KOPT-K1 (cell line): ENCODE results near the gene DEFB108B.
"Not testable (repeated sequence)": the region's sequence is repeated elsewhere in the genome, so short reads cannot be mapped to it uniquely, and the experiment has no call there.

Source experiments
- H3K27ac ChIP-seq: fragments of 200-600 bp; sonication (generic); 2 replicates; pipeline ENCODE4 v1.5.1; 2016; ENCODE audit warnings: antibody characterized with exemption, mild to moderate bottlenecking, low read depth, low read length; ENCODE audit not compliant: poor library complexity, severe bottlenecking
- H3K36me3 ChIP-seq: fragments of 200-600 bp; sonication (generic); 2 replicates; pipeline ENCODE4 v1.5.1; 2017; ENCODE audit warnings: antibody characterized with exemption, mild to moderate bottlenecking, low read length, moderate library complexity; ENCODE audit not compliant: insufficient read depth
- H3K9me3 ChIP-seq: fragments of 200-600 bp; sonication (generic); 2 replicates; pipeline ENCODE4 v1.5.1; 2017; ENCODE audit warnings: antibody characterized with exemption, low read length, mild to moderate bottlenecking; ENCODE audit not compliant: insufficient read depth, poor library complexity, severe bottlenecking

DEFB108B gene

DNA sequence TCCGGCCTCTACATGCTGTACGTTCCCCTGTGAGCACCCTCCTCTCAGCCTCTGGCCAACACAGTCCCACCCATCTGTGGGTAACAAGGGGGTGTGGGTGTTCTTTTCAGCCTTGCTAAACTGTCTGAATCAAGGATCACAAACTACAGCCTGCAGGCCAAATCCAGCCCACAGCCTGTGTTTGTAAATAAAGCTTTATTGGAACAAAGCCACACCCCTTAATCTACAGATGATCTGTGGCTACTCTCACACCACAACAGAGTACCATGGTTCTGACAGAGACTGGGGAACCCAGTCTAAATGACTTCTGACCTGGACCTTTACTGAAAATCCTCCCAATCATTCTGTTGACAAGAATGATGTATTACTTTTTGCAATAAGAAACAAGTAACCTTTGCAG is 32.0 kb upstream of the DEFB108B start:
- not testable (repeated sequence) for H3K36me3 ChIP-seq, H3K27ac ChIP-seq, H3K9me3 ChIP-seq

DNA sequence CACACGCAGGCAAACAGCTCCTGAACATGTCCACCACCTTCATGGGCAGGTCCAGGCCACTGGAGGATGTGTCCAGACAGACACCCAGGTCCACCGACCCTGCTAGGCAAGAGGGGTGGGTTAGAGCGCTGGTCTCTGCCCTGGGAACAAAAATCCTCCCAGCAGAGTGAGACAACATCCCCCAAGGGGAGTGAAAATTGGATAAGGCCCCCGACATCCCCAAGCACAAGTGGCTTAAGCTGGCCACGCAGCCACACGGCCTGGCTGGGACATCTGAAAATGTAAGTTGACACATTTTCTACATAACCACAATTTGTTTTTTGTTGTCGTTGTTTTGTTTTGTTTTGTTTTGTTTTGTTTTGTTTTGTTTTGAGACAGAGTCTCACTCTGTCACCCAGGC is 30.1 kb upstream of the DEFB108B start:
- not testable (repeated sequence) for H3K9me3 ChIP-seq, H3K36me3 ChIP-seq, H3K27ac ChIP-seq

DNA sequence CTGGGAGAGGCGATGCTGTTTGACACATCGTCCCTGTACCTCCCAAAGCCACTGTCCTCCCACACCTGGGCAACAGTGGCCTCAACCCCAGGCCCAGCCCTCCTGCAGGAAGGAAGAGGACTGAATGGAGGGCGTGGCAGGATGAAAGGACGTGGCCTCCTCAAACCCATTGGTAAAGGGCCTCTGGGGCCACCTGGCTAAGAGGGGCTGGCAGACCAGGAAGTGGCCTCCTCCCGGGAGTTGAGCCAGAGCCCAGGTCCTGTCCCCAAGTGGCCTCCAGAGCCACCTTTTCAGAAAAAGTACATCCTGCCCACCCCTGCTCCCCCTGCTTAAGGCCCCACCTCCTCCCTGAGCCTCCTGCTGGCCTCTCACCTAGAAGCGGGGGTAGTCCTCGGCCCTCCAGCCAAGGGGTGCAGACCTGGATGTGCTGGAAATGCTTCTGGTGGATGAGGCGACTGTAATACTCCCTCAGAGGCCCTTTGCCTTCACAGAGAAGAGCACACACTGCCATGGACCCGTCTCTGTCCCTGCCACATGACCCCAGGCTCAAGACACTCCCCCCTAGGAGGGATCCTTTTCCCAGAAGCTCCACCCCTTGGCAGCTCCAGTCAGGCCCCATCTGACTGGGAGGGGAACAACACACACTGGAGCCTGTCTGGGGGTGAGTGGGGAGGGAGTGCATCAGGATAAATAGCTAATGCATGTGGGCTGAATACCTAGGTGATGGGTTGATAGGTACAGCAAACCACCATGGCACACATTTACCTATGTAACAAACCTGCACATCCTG is 28.6 kb upstream of the DEFB108B start:
- not testable (repeated sequence) for H3K36me3 ChIP-seq, H3K27ac ChIP-seq, H3K9me3 ChIP-seq

DNA sequence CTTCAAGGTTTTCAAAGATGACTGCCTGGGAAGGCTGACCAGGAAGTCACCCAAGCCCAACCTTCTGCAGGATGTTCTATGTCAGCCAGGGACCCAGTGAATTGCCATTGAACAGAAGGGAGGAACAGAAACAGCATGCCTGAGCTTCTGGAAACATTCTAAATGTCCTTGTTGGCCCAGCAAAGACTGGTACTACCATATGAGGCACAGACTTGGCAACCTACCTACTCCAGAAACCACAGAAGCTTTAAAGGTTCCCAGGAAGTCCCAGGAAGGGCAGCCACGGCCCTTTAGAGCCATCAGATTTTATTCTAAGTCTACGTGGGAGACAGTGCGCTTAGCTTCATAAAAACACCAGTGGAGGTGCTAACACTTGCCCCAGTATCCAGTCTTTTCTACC is 20.5 kb upstream of the DEFB108B start:
- not testable (repeated sequence) for H3K9me3 ChIP-seq, H3K27ac ChIP-seq, H3K36me3 ChIP-seq

DNA sequence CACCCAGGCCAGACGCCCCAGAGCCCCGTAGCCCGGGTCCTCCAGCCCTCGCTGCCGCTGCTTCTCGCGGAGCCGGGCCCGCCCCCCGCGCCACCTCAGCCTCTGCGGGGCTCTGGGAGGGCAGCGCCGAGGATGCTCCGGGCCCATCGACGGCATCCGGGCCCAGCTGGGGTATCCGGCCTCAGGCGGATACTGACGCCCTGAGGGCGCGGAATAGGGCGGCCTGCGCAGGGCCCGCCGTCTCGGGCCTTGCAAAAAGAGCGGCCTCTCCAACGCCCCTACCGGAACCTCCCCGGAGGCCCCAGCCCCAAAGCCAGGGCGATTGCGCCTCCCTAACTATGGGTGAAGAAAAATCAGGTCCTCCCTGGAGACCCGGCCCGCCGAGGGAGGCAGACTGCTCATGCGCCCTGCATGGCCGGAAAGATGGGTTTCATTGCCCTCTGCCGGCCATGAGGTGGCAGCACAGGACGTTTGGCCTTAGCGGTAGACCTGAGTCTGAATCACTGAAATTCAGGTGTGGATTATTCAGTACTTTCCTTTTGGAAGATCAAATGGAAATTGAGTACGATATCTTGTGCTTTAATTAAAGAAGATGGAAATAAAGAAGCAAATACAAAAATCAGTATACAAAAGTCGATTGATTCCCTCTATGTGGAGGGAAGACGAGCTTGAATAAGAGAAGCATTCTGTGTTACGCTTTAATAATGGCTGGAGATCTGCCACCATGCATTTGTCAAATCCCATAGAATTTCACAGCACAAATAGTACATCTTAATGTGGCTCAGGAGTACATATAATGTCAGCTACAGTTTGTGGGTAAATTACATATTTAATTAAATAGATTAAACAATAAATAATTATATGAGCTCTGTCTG is 19.3 kb upstream of the DEFB108B start:
- H3K9me3 ChIP-seq, H3K36me3 ChIP-seq: not testable (repeated sequence)
- H3K27ac ChIP-seq: peak overlapping the region; percentile 48

DNA sequence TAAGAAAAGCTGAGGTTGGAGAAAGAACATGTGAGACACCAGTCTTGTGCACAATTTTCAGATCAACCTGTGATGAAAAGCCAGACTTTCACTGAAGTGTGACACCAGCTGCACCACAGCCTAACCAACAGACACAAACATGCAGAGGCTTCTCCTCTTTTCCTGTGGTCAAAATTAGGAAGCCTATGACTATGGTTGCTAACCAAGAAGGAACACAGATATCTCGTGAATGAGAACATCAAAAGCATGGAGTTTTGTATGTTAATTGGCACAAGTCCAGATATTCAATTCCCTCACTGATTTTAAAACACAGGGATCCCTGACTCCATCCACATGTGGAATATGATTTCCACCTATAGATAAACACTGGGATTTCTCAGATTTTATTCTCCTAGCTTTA is 11.5 kb upstream of the DEFB108B start:
- H3K36me3 ChIP-seq, H3K9me3 ChIP-seq, H3K27ac ChIP-seq: not testable (repeated sequence)

DNA sequence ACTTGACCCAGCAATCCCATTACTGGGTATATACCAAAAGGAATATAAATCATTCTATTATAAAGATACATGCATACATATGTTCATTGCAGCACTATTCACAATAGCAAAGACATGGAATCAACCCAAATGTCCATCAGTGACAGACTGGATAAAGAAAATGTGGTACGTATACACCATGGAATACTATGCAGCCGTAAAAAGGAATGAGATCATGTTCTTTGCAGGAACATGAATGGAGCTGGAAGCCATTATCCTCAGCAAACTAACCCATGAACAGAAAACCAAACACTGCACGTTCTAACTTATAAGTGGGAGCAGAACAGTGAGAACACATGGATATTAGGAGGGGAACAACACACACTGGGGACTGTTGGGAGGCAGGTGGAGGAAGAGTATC is 3.8 kb upstream of the DEFB108B start:
- H3K27ac ChIP-seq, H3K36me3 ChIP-seq, H3K9me3 ChIP-seq: not testable (repeated sequence)

DNA sequence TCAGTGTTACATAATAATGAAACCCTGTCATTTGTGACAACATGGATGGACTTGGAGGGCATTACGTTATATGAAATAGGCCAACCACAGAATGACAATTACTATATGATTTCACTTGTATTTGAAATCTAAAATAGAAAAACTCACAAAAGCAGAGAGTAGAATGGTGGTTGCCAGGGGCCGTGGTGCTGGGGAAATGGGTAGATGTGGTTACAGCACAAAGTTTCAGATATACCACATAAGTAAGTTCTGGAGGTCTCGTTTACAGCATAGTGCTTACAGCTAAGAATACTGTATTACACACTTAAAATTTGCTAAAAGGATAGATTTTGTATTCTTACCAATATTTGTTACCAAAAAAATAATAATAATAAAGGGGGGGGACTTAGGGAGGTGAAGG is 3.3 kb upstream of the DEFB108B start:
- not testable (repeated sequence) for H3K27ac ChIP-seq, H3K9me3 ChIP-seq, H3K36me3 ChIP-seq

DNA sequence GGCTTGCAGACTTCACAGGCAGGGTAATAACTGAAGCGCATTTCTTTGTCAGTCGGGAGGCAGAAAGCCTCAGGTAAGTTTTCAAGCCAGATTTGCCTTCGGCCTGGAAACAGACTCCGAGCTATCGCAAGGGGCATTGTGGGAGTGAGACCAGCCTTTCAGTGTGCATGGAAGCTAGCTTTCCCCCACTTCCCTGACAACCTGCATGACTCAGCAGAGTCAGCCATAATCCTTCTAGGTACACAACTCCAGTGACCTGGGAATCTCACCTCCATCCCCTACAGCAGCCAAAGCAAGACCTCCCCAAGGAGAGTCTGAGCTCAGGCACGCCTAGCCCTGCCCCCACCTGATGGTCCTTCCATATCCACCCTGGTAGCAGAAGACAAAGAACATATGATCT is 9.7 kb downstream of the DEFB108B start:
- H3K9me3 ChIP-seq, H3K27ac ChIP-seq, H3K36me3 ChIP-seq: not testable (repeated sequence)

DNA sequence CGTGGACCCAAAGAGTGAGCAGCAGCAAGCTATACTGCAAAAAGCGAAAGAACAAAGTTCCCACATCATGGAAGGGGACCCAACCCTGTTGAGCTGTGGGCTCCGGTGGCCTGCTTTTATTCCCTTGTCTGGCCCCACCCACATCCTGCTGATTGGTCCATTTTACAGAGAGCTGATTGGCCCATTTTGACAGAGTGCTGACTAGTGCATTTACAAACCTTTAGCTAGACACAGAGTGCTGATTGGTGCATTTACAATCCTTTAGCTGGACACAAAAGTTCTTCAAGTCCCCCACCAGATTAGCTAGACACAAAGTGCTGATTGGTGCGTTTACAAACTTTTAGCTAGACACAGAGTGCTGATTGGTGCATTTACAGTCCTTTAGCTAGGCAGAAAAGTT is 10.4 kb downstream of the DEFB108B start:
- H3K27ac ChIP-seq, H3K36me3 ChIP-seq: not testable (repeated sequence)

DNA sequence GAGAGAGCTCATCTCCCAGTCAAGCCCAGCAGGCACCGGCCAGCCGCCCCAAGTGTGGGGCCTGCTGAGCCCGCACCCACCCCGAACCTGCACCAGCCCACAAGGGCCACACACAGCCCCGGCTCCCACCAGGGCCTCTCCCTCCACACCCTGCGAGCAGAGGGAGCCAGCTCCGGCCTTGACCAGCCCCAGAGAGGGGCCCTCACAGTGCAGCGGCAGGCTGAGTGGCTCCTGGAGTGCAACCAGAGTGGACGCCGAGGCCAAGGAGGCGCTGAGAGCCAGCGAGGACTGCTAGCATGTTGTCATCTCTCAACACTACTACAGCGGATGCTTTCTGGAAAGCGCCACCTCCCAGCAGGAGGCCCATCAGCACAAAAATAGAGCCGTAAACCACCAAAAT is 10.9 kb downstream of the DEFB108B start:
- Histone ChIP-seq H3K9me3 (no peaks in the 10 kb centered on the region), H3K27ac (no peak overlapping the region), H3K36me3 (no peaks in the 10 kb centered on the region)

More for the DNA sequence above, 10.4 kb downstream of the DEFB108B start:
- H3K9me3 ChIP-seq: not testable (repeated sequence)

DNA sequence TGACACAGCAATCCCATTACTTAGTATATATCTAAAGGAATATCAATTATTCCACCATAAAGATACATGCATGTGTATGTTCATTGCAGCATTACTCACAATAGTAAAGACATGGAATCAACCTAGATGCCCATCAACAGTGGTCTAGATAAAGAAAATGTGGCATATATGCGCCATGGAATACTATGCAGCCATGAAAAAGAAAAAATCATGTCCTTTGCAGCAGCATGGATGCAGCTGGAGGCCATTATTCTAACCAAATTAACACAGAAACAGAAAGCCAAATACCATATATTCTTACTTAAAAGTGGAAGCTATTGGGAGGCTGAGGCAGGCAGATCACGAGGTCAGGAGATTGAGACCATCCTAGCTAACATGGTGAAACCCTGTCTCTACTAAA is 20.9 kb downstream of the DEFB108B start:
- not testable (repeated sequence) for H3K27ac ChIP-seq, H3K36me3 ChIP-seq, H3K9me3 ChIP-seq

DNA sequence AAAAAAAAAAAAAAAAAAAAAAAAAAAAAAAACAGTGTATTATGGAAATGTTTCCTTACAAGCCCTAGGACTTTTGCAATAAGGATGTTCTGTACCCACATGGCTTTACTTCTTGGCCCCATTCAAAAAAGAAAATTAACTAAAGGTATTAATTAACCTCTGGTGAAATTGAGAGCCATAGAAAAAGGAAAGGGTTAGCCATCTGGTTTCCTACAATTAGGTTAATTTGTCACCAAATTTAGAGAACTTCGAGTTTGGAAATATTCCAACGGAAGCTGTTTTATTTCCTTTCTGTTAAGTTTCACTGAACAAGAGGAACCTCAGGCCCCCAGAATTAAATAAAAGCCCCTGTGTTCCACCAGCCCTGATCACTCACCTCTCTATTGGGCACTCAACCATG is 22.9 kb downstream of the DEFB108B start:
- not testable (repeated sequence) for H3K27ac ChIP-seq, H3K36me3 ChIP-seq, H3K9me3 ChIP-seq

DNA sequence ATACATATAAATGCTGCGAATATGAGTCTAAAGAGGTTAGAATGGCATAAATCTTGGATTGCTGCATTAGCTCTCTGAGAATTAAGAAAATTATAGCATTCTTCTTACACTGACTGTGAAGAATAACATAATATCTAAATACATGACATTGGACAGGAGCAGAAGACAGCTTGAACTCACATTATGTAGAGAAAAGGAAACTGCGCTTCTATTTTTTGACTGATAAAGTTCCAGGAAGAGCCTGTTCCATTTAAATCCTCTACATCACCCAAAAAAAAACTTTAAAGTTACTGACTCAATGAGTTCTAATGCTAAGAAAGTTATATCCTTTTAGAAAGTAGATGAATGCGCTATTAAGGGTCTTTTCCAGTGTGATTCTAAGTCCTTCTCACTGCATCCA is 27.8 kb downstream of the DEFB108B start:
- H3K27ac ChIP-seq, H3K36me3 ChIP-seq, H3K9me3 ChIP-seq: not testable (repeated sequence)

DNA sequence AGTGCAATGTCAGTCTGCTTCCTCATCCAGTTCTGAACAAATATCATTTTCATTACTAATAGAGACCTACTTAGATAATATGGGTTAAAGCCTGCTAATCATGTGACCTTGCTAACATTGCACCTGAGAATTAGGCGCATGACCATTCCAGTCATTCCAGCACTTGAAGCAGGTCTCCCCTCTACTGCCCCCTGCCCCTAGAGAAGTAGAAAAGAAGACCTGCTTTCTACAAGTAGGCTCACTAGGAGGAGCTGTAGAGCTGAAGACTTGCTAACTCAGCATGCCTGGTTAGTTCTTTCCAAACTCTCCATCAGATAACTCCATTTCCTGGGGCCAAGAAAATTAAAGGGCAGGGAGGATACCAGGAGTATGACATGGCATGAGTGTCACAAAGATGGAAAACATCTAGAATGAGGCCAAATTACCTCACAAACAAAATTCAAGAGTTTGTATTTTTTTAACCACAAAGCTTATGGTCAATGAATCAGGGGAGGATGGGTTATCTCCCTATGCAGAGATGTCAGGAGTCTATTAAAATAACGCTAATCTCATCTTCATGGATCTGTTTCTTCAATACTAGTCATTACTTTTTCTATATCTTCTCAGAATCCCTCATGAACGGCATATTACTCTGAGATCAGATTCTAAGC is 31.1 kb downstream of the DEFB108B start:
- not testable (repeated sequence) for H3K9me3 ChIP-seq, H3K27ac ChIP-seq, H3K36me3 ChIP-seq
